ENCODE data around the gene CHST8. TPM values are rescaled to one million over a fixed set of nuclear protein-coding genes. Genes with fewer than 3 reads are reported as not detected.
A peak's percentile ranks its signal among the peaks of the same experiment; 100 is the strongest.

The CHST8 gene
- total RNA-seq, 1 experiment from 2014 or later: not detected

DNA sequence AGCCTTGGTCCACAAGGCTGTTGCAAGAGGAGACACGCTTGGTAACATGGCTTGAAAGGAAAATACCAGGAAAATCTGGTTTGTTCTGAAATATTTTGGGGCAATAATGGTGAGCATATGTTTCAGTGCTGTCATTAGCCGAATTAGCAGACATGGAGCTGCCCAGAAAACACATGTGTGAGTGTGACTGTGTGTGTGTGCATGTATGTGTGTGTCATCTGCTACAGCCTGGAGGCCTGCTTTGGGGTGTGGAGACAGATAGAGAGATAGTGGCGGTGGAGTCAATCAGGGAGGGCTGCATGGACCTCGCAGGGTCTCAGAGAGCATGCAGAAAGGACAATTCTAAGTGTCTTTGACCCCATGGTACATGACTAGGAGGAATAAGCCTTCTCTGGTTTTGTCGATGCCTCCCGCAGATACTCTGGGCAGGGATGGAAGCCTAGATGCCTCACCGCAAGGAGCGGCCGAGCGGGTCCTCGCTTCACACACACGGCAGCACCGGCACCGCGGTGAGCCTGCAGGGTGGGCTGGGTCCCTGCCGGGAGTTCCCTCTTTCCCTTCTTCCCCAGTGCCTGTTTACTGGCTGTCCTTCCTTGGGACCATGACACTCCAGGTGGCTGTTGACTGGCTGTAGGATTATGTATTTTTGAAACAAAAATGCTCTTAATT lies 178.4 kb downstream of the CHST8 start:
- no peak for DNase-seq (ENCODE audit: unreplicated experiment)
- Mint-ChIP-seq H3K4me1 (ENCODE audit: insufficient read depth, unreplicated experiment) (peaks cover 5% of the 10 kb centered on the region), H3K27ac (ENCODE audit: low read depth, unreplicated experiment) (peak overlapping the region; percentile 26), H3K4me3 (ENCODE audit: unreplicated experiment) (no peak overlapping the region), H3K36me3 (ENCODE audit: insufficient read depth, unreplicated experiment) (peaks cover 24% of the 10 kb centered on the region), H3K9me3 (ENCODE audit: unreplicated experiment) (no peaks in the 10 kb centered on the region), H3K27me3 (ENCODE audit: insufficient read depth, unreplicated experiment) (no peaks in the 10 kb centered on the region)
- intact Hi-C loops (cut with micrococcal nuclease): no loop called here
- ChIA-PET POLR2A (interaction anchor here (0.6 kb wide), 1 partner anchor 11 kb away, joined by 3 read pairs; no protein-coding TSS in a partner anchor), CTCF (interaction anchor here (0.6 to 3.0 kb wide), 2 partner anchors 8 to 22 kb away, joined by 5 to 12 read pairs; no protein-coding TSS in a partner anchor)
- TF ChIP-seq, protein P1, sequence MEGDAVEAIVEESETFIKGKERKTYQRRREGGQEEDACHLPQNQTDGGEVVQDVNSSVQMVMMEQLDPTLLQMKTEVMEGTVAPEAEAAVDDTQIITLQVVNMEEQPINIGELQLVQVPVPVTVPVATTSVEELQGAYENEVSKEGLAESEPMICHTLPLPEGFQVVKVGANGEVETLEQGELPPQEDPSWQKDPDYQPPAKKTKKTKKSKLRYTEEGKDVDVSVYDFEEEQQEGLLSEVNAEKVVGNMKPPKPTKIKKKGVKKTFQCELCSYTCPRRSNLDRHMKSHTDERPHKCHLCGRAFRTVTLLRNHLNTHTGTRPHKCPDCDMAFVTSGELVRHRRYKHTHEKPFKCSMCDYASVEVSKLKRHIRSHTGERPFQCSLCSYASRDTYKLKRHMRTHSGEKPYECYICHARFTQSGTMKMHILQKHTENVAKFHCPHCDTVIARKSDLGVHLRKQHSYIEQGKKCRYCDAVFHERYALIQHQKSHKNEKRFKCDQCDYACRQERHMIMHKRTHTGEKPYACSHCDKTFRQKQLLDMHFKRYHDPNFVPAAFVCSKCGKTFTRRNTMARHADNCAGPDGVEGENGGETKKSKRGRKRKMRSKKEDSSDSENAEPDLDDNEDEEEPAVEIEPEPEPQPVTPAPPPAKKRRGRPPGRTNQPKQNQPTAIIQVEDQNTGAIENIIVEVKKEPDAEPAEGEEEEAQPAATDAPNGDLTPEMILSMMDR (IDR thresholded peaks at IDR 0.05; ENCODE audit: unreplicated experiment): no peak
- no TSS peak for BruUV-seq (replicated peaks)

DNA sequence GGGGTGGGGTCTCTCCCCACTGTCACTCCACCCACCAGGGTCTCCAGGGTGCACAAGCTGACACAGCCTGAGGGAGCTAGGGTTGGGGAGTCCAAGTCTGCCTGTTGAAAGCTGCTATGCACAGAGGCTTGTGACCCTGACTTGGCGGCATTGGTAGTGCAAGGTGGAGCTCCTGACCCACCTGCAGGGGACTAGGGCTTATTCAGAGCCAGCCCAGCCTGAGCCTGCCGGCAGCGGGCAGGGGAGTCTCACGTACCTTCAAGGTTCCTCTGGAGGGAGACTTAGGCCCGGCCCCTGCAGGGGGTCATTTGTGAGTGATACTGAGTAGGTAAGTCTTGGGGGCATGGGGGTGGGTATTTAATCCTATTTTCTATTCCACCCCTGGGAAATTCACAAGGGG lies 179.7 kb downstream of the CHST8 start:
- POLR2A ChIA-PET: interaction anchor here (0.9 kb wide), 1 partner anchor 18 kb away, joined by 3 read pairs; no protein-coding TSS in a partner anchor
- Mint-ChIP-seq H3K9me3 (ENCODE audit: unreplicated experiment) (no peaks in the 10 kb centered on the region), H3K27ac (ENCODE audit: low read depth, unreplicated experiment) (no peak overlapping the region), H3K4me3 (ENCODE audit: unreplicated experiment) (no peak overlapping the region), H3K36me3 (ENCODE audit: insufficient read depth, unreplicated experiment) (peaks cover 24% of the 10 kb centered on the region), H3K4me1 (ENCODE audit: insufficient read depth, unreplicated experiment) (peaks cover 12% of the 10 kb centered on the region), H3K27me3 (ENCODE audit: insufficient read depth, unreplicated experiment) (no peaks in the 10 kb centered on the region)
- DNase-seq (ENCODE audit: unreplicated experiment): no peak
- intact Hi-C loops (cut with micrococcal nuclease): no loop called here
- CTCF ChIA-PET: interaction anchor here (0.6 to 1.2 kb wide), 4 partner anchors 18 to 191 kb away, joined by 3 to 5 read pairs (median 4); no protein-coding TSS in a partner anchor
- no TSS peak for BruUV-seq (replicated peaks)
- TF ChIP-seq, protein P1 (IDR thresholded peaks at IDR 0.05; ENCODE audit: unreplicated experiment): no peak

DNA sequence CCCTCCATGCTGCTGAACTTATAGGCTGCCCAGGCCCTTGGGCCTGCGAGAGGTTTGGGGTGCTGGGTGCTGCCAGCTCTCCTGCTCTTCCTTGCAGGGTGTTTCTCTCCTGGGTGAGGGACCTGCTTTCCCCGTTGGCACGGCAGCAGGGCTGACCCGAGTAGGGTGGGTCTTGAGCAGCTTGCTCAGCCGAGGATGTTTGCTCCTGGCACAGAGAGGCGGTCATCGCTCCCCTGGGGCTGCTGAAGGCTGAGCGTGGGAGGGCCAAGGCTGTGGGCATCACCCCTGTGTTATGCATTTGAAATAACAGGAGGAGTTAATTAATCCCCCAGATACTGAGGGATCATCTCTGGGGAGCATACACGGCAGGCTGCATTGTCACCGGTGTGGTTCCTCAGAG lies 180.2 kb downstream of the CHST8 start:
- DNase-seq (ENCODE audit: unreplicated experiment): no peak
- H3K27me3 Mint-ChIP-seq (ENCODE audit: insufficient read depth, unreplicated experiment): no peaks in the 10 kb centered on the region
- no TSS peak for BruUV-seq (replicated peaks)
- ChIA-PET CTCF (interaction anchor here (0.6 to 1.2 kb wide), 3 partner anchors 18 to 191 kb away, joined by 3 to 5 read pairs (median 4); no protein-coding TSS in a partner anchor), POLR2A (interaction anchor here (0.9 kb wide), 1 partner anchor 17 kb away, joined by 3 read pairs; no protein-coding TSS in a partner anchor)
- H3K9me3 Mint-ChIP-seq (ENCODE audit: unreplicated experiment): no peaks in the 10 kb centered on the region
- TF ChIP-seq, protein P1 (IDR thresholded peaks at IDR 0.05; ENCODE audit: unreplicated experiment): no peak
- intact Hi-C loops (cut with micrococcal nuclease): no loop called here
- H3K4me3 Mint-ChIP-seq (ENCODE audit: unreplicated experiment): no peak overlapping the region
- peaks cover 12% of the 10 kb centered on the region for H3K4me1 Mint-ChIP-seq (ENCODE audit: insufficient read depth, unreplicated experiment)
- no peak overlapping the region for H3K27ac Mint-ChIP-seq (ENCODE audit: low read depth, unreplicated experiment)
- H3K36me3 Mint-ChIP-seq (ENCODE audit: insufficient read depth, unreplicated experiment): peaks cover 24% of the 10 kb centered on the region

DNA sequence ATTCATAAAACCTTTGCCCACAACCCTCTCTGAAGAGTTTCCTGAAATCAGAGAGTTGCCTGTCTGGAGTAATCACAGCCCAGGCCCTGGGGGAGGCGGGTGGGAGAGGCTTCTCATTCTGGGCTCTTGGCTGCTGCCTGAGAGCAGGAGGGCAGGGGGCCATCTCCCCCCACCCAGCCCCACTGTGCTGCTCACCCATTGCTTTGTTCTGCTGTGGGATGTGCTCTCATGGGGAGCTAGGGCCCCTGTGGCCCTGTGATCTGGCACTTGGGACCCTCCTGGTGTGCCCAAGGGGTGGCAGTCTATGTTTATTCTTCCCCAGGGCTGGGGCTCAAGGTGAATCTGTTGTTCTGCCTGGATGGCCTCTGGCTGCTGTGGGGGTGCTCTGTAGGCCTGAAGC lies 181.0 kb downstream of the CHST8 start:
- no peak for DNase-seq (ENCODE audit: unreplicated experiment)
- no peak overlapping the region for H3K4me3 Mint-ChIP-seq (ENCODE audit: unreplicated experiment)
- H3K9me3 Mint-ChIP-seq (ENCODE audit: unreplicated experiment): no peaks in the 10 kb centered on the region
- POLR2A ChIA-PET: no interaction called here
- intact Hi-C loops (cut with micrococcal nuclease): no loop called here
- H3K36me3 Mint-ChIP-seq (ENCODE audit: insufficient read depth, unreplicated experiment): peaks cover 24% of the 10 kb centered on the region
- peaks cover 12% of the 10 kb centered on the region for H3K4me1 Mint-ChIP-seq (ENCODE audit: insufficient read depth, unreplicated experiment)
- H3K27ac Mint-ChIP-seq (ENCODE audit: low read depth, unreplicated experiment): no peak overlapping the region
- CTCF ChIA-PET: interaction anchor here (1.6 kb wide), 1 partner anchor 195 kb away, joined by 5 read pairs; no protein-coding TSS in a partner anchor
- TF ChIP-seq, protein P1 (IDR thresholded peaks at IDR 0.05; ENCODE audit: unreplicated experiment): no peak
- no peaks in the 10 kb centered on the region for H3K27me3 Mint-ChIP-seq (ENCODE audit: insufficient read depth, unreplicated experiment)
- BruUV-seq (replicated peaks): no TSS peak
